Endothelial cell of umbilical vein (primary cell): ENCODE data around the gene SNAPC2.

ENCODE experiments used
- EZH2 ChIP-seq: IDR thresholded peaks from 2 replicates; pipeline ENCODE4 v1.6.1; 2012; ENCODE audit warnings: borderline replicate concordance, low read depth, mild to moderate bottlenecking, moderate library complexity, low read length, inconsistent platforms; ENCODE audit not compliant: severe bottlenecking
- FOS ChIP-seq: IDR thresholded peaks from 2 replicates; pipeline ENCODE4 v1.6.1; 2011; ENCODE audit warnings: mild to moderate bottlenecking, low read length, moderate library complexity, borderline replicate concordance; ENCODE audit not compliant: insufficient read depth
- GATA2 ChIP-seq: IDR thresholded peaks from 2 replicates; pipeline ENCODE4 v1.7.0; 2011; ENCODE audit warnings: low read depth, mild to moderate bottlenecking, moderate library complexity, mixed read lengths, low read length; ENCODE audit not compliant: insufficient read length, insufficient read depth
- MYC ChIP-seq: IDR thresholded peaks from one replicate; pipeline ENCODE4 v1.6.1; 2011; ENCODE audit warnings: mild to moderate bottlenecking, low read depth, low read length
- POLR2A ChIP-seq: IDR thresholded peaks from 2 replicates; pipeline ENCODE4 v1.6.1; 2012; ENCODE audit warnings: low read depth, mild to moderate bottlenecking, control low read depth, low read length
- POLR2AphosphoS5 ChIP-seq: IDR thresholded peaks from 2 replicates; pipeline ENCODE4 v1.6.1; 2012; ENCODE audit warnings: low read depth, mild to moderate bottlenecking, control low read depth, low read length, moderate library complexity; ENCODE audit not compliant: insufficient read depth
- TF ChIP-seq, protein P1 (sequence below), 2 donors: IDR thresholded peaks; 1 replicate in 1 of 2; 2 replicates in 1 of 2; pipeline ENCODE4 v1.5.1; 2011; ENCODE audit warnings: low read length in 2 of 2, mild to moderate bottlenecking in 2 of 2, moderate library complexity in 2 of 2, control low read depth in 1 of 2, inconsistent platforms in 1 of 2, low read depth in 1 of 2; ENCODE audit not compliant: insufficient read depth in 1 of 2; ENCODE audit errors: extremely low read depth in 1 of 2
- TF ChIP-seq, protein P2 (sequence below): IDR thresholded peaks from 2 replicates; pipeline ENCODE4 v1.6.1; 2011; ENCODE audit not compliant: insufficient read depth, insufficient read length

DNA sequence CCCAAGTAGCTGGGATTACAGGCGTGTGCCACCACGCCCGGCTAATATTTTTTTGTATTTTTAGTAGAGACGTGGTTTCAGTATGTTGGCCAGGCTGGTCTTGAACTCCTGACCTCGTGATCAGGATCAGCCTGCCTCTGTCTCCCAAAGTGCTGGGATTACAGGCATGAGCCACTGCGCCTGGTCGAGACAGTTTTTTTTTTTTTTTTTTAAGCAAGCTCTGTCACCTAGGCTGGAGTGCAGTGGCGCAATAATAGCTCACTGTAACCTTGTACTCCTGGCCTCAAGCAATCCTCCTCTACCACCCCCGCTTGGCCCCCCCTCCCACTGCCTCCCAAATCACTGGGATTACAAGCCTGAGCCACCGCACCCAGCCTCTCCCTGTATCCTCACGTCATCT is 22.8 kb upstream of the SNAPC2 start:
- TF ChIP-seq, protein P1, sequence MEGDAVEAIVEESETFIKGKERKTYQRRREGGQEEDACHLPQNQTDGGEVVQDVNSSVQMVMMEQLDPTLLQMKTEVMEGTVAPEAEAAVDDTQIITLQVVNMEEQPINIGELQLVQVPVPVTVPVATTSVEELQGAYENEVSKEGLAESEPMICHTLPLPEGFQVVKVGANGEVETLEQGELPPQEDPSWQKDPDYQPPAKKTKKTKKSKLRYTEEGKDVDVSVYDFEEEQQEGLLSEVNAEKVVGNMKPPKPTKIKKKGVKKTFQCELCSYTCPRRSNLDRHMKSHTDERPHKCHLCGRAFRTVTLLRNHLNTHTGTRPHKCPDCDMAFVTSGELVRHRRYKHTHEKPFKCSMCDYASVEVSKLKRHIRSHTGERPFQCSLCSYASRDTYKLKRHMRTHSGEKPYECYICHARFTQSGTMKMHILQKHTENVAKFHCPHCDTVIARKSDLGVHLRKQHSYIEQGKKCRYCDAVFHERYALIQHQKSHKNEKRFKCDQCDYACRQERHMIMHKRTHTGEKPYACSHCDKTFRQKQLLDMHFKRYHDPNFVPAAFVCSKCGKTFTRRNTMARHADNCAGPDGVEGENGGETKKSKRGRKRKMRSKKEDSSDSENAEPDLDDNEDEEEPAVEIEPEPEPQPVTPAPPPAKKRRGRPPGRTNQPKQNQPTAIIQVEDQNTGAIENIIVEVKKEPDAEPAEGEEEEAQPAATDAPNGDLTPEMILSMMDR (IDR thresholded peaks at IDR 0.05; ENCODE audit: extremely low read depth in 1 of 2, insufficient read depth in 1 of 2, low read depth in 1 of 2, low read length in 2 of 2) = no peak
- TF ChIP-seq GATA2 (no peak), POLR2AphosphoS5 (no peak), MYC (no peak), FOS (no peak), POLR2A (no peak), EZH2 (no peak)
- TF ChIP-seq, protein P2, sequence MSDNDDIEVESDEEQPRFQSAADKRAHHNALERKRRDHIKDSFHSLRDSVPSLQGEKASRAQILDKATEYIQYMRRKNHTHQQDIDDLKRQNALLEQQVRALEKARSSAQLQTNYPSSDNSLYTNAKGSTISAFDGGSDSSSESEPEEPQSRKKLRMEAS = no peak
